Fibroblast of skin of left biceps (primary cell): ENCODE data around the gene CCNL2.
"Not testable (repeated sequence)": the region's sequence is repeated elsewhere in the genome, so short reads cannot be mapped to it uniquely, and the experiment has no call there.

Experiments used
- DNase-seq, 2 experiments: peaks; one replicate each; pipeline ENCODE4 v3.0.0-alpha.2; 2013; ENCODE audit warnings: low read depth in 2 of 2

The CCNL2 gene

GRCh38 chr1:1373815-1374588 is 25.1 kb downstream of the CCNL2 start:
- no peak for DNase-seq

- DNase-seq: no peak
Measured at GRCh38 chr1:1373051-1373814, 25.9 kb downstream of the CCNL2 start.

- DNase-seq: no peak
Measured at GRCh38 chr1:1371746-1372711, 27.1 kb downstream of the CCNL2 start.

GRCh38 chr1:1371364-1371745 is 27.8 kb downstream of the CCNL2 start:
- no peak for DNase-seq

GRCh38 chr1:1370771-1371300 is 28.3 kb downstream of the CCNL2 start:
- no peak for DNase-seq

GRCh38 chr1:1370094-1370493 is 29.0 kb downstream of the CCNL2 start:
- not testable (repeated sequence) for DNase-seq

GRCh38 chr1:1367315-1367714 is 31.8 kb downstream of the CCNL2 start:
- no peak for DNase-seq

- no peak for DNase-seq
Measured at GRCh38 chr1:1366699-1367066, 32.5 kb downstream of the CCNL2 start.

- no peak for DNase-seq
Measured at GRCh38 chr1:1365875-1366698, 33.0 kb downstream of the CCNL2 start.

- DNase-seq: no peak
Measured at GRCh38 chr1:1364266-1364665, 34.9 kb downstream of the CCNL2 start.

GRCh38 chr1:1361982-1362423 is 37.1 kb downstream of the CCNL2 start:
- DNase-seq: peak; percentile 38 to 50

- no peak for DNase-seq
Measured at GRCh38 chr1:1361233-1361981, 37.7 kb downstream of the CCNL2 start.

GRCh38 chr1:1360506-1361169 is 38.5 kb downstream of the CCNL2 start:
- DNase-seq: peak; percentile 71 to 73

GRCh38 chr1:1359664-1360468 is 39.3 kb downstream of the CCNL2 start:
- DNase-seq: peak; percentile 38

GRCh38 chr1:1359308-1359663 is 39.8 kb downstream of the CCNL2 start:
- peak; percentile 31 to 39 for DNase-seq

- DNase-seq: peak; percentile 63 to 69
Measured at GRCh38 chr1:1358433-1359271, 40.5 kb downstream of the CCNL2 start, which contains the start of gene MXRA8. TSS of gene MXRA8 (minus strand) at chr1:1358555. CDS start at chr1:1358504, 51 bp downstream.

- no peak for DNase-seq
Measured at GRCh38 chr1:1357871-1358432, 41.2 kb downstream of the CCNL2 start.
